Measurements from ENCODE around the gene HPCA.
"Not testable (repeated sequence)": the region's sequence is repeated elsewhere in the genome, so short reads cannot be mapped to it uniquely, and the experiment has no call there.

The HPCA gene

DNA sequence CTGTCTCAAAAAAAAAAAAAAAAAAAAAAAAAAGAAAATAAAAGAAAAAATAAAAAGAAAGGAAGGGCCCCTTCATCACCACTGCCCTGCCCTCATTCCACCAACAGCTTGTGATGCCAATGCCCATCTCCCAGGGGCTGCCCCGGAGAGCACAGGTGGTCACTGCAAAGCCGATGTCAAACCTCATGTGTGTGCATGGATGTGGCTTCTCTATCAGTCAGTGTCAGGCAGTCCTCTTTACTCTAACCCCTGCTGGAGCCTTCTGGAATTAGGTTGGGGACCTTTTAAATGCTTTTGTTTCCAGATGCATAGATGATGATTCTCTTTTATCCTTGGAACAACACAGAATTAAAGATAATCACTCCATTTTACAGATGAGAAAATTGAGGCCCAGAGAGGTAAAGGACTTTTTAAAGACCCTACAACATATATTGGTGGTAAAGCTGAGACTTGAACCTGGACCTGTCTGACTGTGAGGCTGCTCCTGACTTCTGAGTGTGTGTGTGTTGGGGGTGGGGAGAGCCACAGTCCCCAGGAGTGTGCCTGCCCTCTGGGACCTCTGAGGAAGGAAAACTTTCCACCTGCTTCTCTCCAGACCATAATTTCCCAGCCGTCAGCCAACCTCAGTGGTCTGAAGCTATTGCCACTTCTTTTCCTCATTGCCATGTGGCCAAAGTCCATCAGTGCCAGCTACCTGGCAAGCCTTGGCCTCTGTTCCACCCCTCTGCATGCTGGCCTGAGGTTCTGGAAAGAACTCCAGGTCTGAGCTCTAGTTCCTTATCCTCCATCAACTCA lies 17.9 kb downstream of the HPCA start:
- DNase-seq, result no peak

DNA sequence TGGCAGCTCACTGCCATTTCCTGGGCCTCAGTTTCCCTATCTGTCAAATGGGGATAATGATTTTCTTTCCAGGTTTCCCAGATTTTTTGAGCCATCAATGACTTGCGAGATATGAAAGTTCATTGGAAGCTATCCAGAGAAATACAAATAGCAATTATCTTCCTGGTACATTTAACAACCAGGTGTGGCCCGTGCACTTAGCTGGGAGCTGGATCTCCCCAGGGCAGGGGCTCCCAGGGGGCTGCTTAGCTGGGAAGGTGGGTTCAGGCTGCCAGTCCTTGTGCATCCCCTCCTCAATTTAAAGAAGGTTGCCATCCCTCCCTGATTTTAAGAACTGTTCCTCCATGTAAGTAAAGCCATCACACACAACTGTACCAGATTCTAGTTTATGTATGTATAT lies 18.5 kb downstream of the HPCA start:
- no peak for DNase-seq

DNA sequence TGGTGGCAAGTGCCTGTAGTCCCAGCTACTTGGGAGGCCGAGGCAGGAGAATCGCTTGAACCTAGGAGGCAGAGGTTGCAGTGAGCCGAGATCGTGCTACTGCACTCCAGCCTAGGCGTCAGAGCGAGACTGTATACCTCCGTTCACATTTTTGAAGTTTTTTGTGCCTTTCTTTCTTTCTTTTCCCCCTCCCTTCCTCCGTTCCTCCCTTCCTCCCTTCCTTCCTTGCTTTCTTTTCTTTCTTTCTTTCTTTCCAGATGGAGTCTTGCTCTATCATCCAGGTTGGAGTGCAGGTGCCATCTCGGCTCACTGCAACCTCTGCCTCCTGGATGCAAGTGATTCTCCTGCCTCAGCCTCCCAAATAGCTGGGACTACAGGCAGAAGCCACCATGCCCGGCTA lies 19.3 kb downstream of the HPCA start:
- not testable (repeated sequence) for DNase-seq

DNA sequence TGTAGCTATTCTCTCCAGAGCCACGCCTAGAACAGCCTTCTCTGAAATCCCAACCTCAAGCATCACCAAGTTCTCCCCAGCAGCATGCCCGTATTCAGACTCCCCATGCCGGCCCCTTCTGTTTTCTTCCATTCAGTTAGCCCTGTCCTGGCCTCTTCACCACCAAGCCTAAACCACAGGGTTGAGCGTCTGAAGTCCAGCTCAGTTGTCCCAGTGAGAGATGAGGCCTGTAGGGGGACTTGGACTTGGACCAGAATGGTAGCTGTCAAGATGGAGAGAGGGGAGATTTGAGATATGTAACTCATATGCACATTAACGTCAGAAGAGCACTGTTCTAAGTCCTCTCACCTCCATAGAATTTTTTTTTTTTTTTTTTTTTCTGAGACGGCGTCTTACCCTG lies 20.4 kb downstream of the HPCA start:
- DNase-seq, result no peak

GRCh38 chr1:32907435-32907834 lies 21.1 kb downstream of the HPCA start:
- DNase-seq, result no peak

DNA sequence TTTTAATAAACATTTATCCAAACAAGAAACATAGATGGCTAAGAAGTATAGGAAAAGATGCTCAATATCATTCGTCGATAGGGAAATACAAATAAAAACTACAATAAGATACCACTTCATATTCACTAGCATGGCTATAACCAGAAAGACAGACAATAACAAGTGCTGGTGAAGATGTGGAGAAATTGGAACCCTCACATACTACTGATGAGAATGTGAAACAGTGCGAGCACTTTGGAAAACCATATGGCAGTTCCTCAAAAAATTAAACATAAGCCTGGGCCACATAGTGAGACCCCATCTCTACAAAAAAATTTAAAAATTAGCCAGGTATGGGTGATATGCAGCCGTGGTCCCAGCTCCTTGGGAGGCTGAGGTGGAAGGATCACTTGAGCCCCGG lies 24.0 kb downstream of the HPCA start:
- no peak for DNase-seq

GRCh38 chr1:32915766-32916706 lies 29.7 kb downstream of the HPCA start:
- no peak for DNase-seq

DNA sequence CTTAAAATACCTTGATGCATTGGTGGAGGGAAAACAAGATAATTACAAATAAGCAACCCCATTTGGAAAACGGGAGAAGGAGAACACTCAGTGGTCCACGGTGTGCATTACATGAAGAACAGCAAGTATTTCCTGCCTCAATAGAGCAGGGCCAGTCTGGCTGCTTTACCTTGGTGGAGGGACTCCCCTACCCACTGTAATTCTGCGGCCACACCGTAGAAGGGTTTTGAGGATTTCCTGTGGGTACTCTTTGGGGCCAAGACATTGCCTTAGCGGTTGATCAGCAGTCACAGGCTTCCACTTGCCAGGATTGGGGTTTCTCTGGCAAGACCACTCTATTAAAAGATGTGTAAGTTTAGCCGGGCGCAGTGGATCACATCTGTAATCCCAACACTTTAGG lies 31.2 kb downstream of the HPCA start:
- no peak for DNase-seq

DNA sequence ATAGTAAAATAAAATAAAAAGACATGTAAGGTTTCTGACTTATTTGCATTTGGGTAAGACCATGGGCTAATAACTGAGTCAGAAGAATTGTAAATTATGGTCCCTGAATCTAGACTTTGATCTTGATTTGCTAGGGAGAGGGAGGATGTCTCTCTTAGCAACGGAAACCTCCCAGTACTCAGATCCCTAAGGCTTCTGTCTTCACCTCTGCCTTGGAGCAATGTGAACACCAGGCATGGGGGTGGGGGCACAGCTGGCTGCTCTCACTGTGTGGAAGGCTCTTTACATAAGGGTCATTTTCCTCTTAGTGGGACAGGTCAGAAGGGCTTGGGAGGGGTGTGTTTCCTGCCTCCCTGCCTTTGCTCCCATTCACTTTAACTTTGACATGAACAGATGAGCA lies 31.9 kb downstream of the HPCA start:
- DNase-seq, result no peak

- no peak for DNase-seq
Observed at GRCh38 chr1:32919811-32920733, 33.8 kb downstream of the HPCA start.

DNA sequence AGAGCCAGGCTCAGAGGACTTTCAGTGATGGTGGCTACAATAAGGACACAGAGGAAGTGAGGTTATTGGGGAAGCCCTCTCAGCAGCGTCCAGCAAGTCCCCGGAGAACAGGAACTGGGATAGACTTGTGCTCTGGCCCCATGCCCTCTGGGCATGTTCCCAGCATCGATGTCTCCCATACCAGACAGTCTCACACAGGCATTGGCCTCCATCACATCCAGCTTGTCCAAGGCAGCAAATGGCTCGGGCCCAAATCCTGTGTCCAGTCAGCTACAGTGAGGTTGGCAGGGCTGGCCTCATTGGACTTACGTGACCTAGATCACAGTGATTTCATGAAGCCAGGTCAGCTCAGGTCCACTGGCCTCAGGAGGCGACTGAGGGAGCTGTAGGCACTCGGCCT lies 34.5 kb downstream of the HPCA start:
- DNase-seq, result no peak

DNA sequence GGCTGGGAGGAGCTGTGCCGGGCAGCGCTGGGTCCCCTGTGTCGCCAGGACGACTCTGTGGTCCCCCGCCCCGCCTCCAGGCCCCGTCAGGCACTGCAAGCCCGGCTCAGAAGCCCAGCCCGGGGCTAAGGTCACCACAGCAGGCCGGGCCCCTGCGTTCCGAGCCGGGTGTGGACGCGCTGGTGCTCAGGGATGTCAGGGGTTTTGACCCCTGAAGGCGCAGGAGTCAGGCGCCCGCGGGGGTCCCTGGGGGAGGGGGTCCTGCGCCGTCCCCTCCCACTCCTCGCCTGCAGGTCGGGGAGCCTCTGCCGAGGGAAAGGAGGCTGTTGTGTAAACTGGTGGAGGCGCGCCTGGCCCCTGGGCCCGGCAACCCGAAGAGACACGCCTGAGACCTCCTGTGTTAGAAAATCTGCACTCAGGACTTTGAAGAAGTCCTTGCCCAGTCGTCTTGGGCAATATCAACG lies 38.6 kb downstream of the HPCA start:
- no peak for DNase-seq

- no peak for DNase-seq
Observed at GRCh38 chr1:32925403-32926162, 39.3 kb downstream of the HPCA start.

DNA sequence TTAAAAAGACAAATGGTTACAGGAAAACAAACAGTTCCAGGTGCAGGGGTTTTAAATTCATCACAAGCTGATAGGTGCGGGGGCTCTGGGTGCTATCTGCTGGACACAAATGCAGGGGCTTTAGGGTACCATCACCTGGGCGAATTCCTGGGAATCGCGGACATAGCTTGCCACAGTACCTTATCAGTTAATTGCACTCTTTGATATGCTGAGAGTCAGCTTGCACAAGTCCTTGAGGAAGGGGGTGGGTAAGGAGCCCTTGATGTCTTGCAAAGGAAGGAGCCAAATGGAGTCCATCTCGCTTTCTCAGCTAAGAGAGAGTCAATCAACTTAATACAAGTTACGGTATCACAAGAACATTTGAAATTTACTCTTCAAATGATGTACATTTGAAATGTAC lies 40.3 kb downstream of the HPCA start:
- no peak for DNase-seq

DNA sequence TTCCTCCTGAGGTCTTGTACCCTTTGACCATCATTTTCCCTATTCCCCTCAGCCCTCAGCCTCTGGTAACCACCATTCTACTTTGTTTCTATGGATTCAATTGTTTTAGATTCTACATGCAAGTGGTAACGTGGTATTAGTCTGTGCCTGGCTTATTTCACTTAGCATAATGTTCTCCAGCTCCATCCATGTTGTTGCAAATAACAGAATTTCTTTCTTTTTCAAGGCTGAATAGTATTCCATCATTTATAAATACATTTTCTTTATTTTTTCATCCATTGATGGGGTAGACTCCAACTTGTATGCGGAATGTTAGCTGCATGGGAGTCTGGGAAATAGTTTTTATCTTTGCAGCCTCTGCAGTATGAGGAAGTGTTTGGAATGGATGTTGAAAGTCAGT lies 41.1 kb downstream of the HPCA start:
- DNase-seq, result no peak

DNA sequence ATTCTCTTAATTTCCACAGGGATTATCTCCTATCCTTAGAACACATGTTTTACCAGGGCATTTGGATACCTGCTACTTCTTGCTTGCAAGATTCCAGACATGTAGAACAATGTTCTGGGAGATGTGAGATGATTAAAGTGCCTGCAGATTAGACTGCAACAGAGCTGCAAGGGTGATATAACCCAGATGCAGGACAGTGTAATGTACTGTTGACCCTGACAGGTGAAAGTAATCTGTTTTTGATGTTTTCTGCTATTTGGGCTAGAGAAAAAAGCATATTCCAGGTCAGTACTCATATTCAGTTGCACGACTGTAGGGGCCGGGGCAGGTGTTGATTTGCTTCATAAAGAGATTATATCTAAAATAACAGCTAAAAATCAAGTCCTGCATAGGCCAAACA lies 42.0 kb downstream of the HPCA start:
- no peak for DNase-seq

DNA sequence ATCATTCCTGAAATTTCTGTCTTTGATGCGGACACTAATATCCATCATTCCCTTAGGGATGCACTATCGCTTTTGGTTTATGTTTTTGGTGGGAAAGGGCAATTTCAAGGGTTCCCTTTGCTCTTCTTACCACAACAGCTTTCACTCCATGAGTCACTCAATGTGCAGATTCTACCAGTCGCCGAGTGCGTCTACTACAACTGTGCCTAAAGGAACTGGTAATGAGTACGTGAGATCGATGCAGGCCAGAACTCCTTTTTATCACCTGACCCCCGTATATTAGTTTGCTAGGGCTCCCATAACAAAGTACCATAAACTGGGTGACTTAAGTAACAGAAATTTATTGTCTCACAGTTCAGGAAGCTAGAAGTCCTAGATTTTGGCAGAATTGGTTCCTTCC lies 42.4 kb downstream of the HPCA start:
- DNase-seq, result no peak

- no peak for DNase-seq
Observed at GRCh38 chr1:32929366-32929765, 43.1 kb downstream of the HPCA start.

- DNase-seq, result no peak
Observed at GRCh38 chr1:32931760-32932159, 45.5 kb downstream of the HPCA start.

- DNase-seq, result no peak
Observed at GRCh38 chr1:32933742-32934322, 47.5 kb downstream of the HPCA start.

DNA sequence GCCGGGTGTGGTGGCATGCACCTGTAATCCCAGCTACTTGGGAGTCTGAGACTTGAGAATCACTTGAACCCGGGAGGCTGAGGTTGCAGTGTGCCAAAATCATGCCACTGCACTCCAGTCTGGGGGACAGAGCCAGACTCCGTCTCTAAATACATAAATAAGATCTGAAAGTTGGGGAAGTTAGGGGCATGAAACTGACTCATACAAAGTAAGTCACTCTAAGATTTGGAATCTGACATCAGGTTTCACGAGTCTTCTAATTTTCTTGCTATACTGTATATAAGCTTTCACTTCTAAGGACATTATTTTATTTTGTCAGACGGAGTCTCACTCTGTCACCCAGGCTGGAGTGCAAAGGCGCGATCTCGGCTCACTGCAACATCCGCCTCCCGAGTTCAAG lies 48.2 kb downstream of the HPCA start:
- DNase-seq, result no peak

- DNase-seq, result no peak
Observed at GRCh38 chr1:32937061-32937460, 50.8 kb downstream of the HPCA start.

Data from effector CD8-positive, alpha-beta T cell (primary cell).